HG02943 (cell line): ENCODE results near the gene DDIT3.
"Not testable (repeated sequence)": the region's sequence is repeated elsewhere in the genome, so short reads cannot be mapped to it uniquely, and the experiment has no call there.

Source experiments
- ATAC-seq: cut with Tn5 transposase; IDR thresholded peaks from one replicate; pipeline ENCODE4 v1.9.1; 2021; ENCODE audit warnings: mild to moderate bottlenecking, low read depth, moderate library complexity; ENCODE audit not compliant: unreplicated experiment

DDIT3 gene

DNA sequence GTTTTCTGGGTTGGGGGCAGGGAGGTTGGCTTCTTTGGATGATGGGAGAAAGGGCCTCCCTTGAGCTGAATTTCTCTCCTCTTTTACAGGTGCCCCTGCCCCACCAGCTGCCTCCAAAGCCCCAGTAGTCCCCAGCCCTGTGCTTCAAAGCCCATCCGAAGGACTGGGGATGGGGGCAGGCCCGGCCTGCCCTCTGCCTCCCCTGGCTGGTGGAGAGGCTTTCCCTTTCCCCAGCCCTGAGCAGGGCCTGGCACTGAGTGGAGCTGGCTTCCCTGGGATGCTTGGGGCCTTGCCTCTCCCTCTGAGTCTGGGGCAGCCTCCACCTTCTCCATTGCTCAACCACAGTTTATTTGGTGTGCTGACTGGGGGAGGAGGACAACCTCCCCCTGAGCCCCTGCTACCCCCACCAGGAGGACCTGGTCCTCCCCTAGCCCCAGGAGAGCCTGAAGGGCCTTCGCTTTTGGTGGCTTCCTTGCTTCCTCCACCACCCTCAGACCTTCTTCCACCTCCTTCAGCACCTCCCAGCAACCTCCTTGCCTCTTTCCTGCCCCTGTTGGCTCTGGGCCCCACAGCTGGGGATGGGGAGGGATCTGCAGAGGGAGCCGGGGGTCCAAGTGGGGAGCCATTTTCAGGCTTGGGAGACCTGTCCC lies 6.3 kb upstream of the DDIT3 start:
- no peak for ATAC-seq

GRCh38 chr12:57525615-57526383 lies 5.5 kb upstream of the DDIT3 start:
- ATAC-seq = no peak

- no peak for ATAC-seq
Observed at GRCh38 chr12:57524814-57525614, 4.7 kb upstream of the DDIT3 start.

GRCh38 chr12:57523706-57524614 lies 3.6 kb upstream of the DDIT3 start:
- ATAC-seq = no peak

DNA sequence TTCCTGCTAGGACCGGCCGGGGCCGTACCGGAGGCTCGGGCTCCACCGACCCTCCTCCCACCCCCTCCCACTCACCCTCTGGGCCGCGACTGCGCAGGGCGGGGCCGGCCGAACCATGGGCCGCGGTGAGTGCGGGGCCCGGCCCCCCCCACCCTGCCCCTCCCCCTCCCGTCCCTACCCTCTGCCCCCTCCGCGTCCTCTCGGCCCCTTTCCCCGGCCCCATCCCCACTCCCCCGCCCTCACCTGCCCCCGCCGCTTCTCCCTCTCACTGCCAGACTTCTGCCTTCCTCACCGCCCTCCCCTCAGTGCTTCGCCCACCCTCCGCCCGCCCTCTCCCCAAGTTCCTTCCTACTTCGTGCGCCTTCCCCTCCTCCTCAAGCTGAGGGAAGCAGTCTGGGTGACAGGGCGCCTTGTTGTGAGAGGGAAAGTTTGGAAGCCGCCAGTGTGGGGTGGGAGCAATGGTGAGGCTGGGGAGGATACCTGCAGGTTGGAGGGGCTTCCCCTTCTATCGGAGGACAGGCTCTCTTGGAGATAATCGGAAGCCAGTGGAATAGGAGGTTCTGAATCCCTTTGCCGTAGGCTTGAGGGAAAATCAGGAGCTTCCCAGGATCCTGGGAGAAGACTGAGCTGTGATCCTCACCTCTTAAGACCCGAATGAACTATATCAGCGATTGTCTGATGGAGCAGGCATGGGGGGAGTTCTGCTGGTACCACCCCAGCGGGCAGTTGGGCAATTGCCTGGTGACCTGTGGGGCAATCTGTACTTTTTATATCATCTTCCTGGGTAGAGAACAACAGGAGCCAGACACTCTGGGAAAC lies 2.8 kb upstream of the DDIT3 start:
- no peak for ATAC-seq

GRCh38 chr12:57522011-57522886 lies 1.9 kb upstream of the DDIT3 start, which contains the start of gene MBD6:
Gene MBD6 (plus strand): TSS chr12:57522824. CDS start chr12:57524304, 1,480 bp downstream.
- ATAC-seq = peak; percentile 35

- no peak for ATAC-seq
Observed at GRCh38 chr12:57521525-57522010, 1.3 kb upstream of the DDIT3 start.

- ATAC-seq = peak; percentile 1
Observed at GRCh38 chr12:57519796-57520052, 590 bp downstream of the DDIT3 start.

DNA sequence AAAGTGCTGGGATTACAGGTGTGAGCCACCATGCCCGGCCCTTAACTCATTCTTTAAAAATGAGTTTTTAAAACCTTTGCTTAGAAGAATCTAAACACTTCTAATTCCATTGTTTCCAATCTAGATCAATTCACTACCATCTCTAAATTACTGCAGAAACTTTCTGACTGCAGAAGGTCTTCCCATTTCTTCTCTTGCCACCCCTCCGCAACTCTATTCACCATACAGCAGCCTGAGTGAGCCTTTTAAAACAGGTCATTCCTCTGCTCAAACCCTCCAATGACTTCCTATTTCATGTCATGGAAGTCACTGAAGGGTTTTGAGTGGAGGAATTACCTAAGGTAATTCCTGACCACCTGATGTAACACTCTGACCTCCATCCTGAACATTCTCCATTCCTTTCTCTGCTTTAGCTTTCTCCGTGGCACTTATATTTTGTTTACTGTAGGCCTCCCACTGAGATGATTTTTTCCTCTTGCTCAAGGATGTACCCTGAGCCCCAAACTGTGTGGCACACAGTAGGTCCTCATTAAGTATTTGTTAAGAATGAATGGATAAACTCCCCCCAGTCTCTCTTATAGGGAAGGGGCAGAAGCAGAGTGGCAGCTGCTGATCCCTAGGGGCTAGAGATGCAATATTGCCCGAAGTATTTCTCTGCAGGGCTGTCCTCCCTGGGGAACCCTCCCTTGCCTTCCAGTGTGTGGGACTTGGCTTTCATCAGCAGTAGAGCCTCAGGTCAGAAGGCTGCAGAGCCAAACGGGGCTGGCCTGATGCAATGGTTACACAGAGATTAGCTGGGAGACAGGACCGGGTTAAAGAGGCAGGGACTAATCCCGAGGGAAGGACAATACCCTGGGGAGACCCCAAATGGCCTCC lies 1.2 kb downstream of the DDIT3 start:
- ATAC-seq = no peak

DNA sequence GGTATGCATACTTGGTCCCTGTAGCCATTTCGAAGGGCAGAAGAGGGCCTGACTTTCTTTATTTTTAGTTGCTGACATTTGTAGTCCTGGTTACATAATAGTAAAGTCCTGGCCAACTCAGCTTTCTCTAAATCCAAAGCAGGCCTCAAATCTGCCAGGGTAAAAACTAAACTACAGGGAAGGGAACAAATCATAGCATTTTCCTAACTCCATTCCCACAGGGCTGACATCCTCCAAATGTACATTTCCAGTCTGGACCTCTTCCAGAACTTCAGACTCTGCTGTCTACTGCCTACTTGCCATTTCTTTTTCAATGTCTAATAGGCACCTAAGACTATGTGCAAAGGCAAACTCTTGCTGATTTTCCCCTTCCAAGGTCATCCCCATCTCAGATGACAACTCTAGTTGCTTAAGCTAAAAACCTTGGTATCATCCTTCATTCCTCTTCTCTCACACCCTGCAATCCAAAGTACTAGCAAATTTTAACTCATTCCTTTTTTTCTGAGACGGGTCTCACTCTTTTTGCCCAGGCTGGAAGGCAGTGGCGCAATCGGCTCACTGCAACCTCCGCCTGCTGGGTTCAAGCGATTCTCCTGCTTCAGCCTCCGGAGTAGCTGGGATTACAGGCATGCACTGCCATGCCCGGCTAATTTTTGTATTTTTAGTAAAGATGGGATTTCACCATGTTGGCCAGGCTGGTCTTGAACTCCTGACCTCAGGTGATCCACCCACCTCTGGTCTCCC lies 2.0 kb downstream of the DDIT3 start:
- no peak for ATAC-seq

DNA sequence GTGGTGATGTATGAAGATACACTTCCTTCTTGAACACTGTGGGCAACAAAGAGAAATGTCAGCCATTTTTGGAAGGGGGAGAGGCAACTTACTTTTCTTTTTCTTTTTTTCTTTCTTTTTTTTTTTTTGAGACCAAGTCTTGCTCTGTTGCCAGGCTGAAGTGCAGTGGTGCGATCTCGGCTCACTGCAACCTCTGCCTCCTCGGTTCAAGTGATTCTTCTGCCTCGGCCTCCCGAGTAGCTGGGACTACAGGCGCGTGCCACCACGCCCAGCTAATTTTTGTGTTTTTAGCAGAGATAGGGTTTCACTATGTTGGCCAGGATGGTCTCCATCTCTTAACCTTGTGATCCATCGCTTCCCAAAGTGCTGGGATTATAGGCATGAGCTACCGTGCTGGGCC lies 2.6 kb downstream of the DDIT3 start:
- not testable (repeated sequence) for ATAC-seq

- ATAC-seq = no peak
Observed at GRCh38 chr12:57517187-57517586, 3.1 kb downstream of the DDIT3 start.

DNA sequence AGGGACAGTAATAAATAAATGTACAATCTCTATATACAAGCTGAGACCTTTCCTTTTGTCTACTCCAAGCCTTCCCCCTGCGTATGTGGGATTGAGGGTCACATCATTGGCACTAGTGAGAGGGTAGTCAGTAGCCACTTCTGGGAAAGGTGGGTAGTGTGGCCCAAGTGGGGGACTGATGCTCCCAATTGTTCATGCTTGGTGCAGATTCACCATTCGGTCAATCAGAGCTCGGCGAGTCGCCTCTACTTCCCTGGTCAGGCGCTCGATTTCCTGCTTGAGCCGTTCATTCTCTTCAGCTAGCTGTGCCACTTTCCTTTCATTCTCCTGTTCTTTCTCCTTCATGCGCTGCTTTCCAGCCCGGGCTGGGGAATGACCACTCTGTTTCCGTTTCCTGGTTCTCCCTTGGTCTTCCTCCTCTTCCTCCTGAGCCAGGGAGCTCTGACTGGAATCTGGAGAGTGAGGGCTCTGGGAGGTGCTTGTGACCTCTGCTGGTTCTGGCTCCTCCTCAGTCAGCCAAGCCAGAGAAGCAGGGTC lies 3.6 kb downstream of the DDIT3 start:
- no peak for ATAC-seq

DNA sequence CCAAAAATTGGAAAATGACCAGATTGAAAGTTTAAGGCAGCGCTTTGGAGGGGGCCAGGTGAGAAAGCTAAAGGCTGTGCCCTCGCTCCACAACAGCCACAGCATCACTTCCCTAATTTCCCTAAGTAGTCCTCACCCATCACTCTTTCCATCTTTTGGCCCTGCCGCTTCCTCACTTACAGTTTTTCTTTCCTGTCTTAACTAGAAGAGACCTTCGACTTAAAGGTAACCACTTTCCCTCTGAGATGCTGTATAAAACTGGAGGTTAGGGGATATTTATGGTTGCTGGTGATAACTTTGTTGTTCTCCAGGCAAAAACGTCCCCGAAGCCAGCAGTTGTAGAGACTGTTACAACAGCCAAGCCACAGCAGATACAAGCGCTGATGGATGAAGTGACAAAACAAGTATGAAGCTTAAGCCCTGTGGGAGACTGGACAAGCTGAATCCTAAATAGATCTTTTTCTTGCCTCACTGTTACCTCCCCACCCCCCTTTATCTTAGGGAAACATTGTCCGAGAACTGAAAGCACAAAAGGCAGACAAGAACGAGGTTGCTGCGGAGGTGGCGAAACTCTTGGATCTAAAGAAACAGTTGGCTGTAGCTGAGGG lies 4.3 kb downstream of the DDIT3 start:
- no peak for ATAC-seq

GRCh38 chr12:57515408-57515933 lies 4.8 kb downstream of the DDIT3 start:
- no peak for ATAC-seq
